KOPT-K1 (cell line): ENCODE data around the gene ITGAE.

Experiments used
- H3K27ac ChIP-seq: fragments of 200-600 bp; sonication (generic); 2 replicates; pipeline ENCODE4 v1.5.1; 2016; ENCODE audit warnings: antibody characterized with exemption, mild to moderate bottlenecking, low read depth, low read length; ENCODE audit not compliant: poor library complexity, severe bottlenecking
- H3K36me3 ChIP-seq: fragments of 200-600 bp; sonication (generic); 2 replicates; pipeline ENCODE4 v1.5.1; 2017; ENCODE audit warnings: antibody characterized with exemption, mild to moderate bottlenecking, low read length, moderate library complexity; ENCODE audit not compliant: insufficient read depth
- H3K9me3 ChIP-seq: fragments of 200-600 bp; sonication (generic); 2 replicates; pipeline ENCODE4 v1.5.1; 2017; ENCODE audit warnings: antibody characterized with exemption, low read length, mild to moderate bottlenecking; ENCODE audit not compliant: insufficient read depth, poor library complexity, severe bottlenecking

ITGAE gene

DNA sequence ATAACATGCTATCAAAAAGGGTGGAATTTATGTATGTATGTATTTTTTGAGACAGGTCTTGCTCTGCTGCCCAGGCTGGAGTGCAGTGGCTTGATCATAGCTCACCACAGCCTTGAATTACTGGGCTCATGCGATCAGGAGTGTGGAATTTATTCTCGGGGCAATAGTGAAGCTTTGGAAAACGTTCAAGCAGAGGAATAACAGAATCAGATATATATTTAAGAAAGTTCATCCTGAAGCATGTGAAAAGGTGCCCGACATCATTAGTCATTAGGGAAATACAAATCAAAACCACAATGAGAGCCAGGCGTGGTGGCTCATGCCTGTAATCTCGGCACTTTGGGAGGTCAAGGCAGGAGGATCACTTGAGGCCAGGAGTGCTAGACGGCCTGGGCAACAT lies 7.7 kb upstream of the ITGAE start:
- no peak overlapping the region for H3K27ac ChIP-seq
- peaks cover 88% of the 10 kb centered on the region for H3K36me3 ChIP-seq
- no peaks in the 10 kb centered on the region for H3K9me3 ChIP-seq

DNA sequence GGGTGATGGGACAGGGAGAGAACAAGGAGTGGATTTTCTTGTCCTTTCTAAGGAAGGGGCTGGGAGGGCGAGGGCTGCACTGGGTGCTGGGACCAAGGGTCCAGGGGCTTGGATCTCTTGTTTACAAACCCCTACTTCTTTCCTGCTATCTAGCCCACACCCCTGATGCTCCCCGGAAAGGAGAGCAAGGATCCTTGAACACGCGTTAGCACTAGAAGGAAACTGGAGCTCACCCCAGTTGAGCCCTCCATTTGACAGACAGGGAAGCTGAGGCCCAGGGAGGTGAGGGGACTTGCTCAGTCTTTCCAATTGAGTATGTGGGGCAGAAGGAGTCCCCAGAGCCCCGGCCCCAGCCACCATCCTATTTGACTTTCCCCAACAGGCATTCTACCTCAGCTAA lies 4.6 kb upstream of the ITGAE start:
- H3K27ac ChIP-seq = peak overlapping the region; percentile 21
- H3K36me3 ChIP-seq = peaks cover 72% of the 10 kb centered on the region
- H3K9me3 ChIP-seq = no peaks in the 10 kb centered on the region

DNA sequence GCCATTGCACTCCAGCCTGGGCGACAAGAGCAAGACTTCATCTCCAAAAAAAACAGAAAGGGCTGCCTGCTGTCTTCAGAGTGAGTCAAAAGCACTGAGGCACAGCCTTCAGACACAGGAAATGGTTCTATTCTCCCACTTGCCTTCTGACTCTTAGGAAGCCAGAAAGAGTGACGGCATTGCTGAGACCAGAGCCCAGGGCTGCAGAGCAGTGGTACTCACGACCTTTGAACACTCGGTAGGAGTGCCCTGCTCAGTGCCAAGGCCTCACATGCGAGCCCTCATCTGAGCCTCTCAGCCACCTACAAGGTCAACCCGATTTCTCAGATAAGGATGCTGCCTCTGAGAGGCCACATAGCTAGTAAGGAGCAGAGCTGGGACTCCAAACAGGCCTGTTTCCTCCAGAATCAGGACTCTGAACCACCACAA lies 3.5 kb upstream of the ITGAE start:
- no peaks in the 10 kb centered on the region for H3K9me3 ChIP-seq
- peak overlapping the region; percentile 62 for H3K27ac ChIP-seq
- peaks cover 61% of the 10 kb centered on the region for H3K36me3 ChIP-seq

DNA sequence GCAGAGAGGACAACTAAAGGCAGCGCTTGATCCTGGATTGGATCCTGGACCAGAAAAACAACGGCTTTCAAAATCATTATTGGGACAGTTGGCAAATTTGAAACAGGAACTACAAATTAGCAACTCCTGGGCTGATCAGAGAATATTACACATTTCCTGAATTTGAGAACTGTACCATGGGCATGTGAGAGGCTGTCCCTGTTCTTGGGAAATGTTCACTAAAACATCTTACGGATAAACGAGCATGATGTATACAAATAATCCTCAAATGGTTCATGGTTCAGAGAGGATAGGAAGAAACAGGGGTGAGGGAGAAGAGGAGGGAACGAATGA lies 2.3 kb upstream of the ITGAE start:
- peaks cover 49% of the 10 kb centered on the region for H3K36me3 ChIP-seq
- H3K9me3 ChIP-seq = no peaks in the 10 kb centered on the region
- peak overlapping the region; percentile 27 for H3K27ac ChIP-seq

DNA sequence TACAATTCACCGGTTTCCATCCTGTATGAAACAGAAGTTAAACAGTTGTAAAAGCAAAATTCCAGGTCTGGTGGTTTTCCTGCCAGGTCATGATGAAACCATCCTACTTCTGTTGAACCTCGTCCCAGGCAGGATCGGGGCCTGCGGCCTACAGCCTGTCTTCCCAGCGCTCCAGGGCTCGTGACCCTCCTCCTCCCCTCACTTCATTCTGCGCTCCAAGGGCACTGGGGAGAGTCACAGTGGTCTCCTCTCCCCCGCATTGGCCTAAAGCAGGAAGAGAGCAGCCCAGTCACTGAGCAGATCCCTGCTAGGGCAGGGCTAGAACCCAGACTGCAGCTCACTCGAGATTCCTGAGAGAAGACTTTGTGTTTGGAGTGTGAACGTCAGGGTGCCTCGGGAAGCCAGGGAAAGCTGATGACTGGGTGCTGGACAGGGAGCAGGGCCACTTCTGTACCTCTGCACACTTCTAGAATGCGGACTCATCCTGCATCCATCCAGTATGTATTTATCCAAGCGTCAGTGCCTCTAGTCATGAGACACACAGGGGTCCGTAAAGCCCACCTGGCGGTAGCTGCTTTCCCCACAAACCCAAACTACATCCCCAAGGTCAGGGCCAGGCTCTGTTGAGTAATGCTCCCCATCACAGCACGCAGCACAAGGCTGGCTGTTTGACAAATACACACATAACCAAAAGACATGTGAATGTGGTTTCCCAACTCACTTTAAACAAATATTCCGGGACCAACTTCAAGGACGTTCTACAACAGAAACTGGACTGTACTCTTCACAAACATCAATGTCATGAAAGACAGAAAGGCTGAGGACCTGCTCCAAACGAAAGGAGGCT lies 1.7 kb upstream of the ITGAE start:
- Histone ChIP-seq H3K27ac (peak overlapping the region; percentile 27), H3K9me3 (no peaks in the 10 kb centered on the region), H3K36me3 (peaks cover 43% of the 10 kb centered on the region)

DNA sequence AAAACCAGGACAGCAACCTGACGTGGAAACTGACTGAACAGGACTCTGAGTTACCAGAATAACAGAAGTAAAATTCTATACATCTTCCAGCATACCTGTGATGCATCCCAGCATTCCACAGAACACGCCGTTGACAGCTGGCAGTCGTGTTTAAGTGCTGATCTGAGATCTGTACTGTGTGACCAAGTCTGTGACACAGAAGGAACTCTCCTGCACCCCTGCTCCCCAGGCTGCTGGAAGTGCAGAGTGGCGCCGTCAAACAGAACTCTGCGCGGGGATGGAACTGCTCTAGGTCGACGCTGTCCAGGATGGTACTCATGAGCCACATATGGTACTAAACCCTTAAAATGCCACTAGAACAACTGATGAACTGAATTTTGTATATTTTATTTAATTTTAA lies 804 bp upstream of the ITGAE start:
- H3K9me3 ChIP-seq = no peaks in the 10 kb centered on the region
- H3K27ac ChIP-seq = peak overlapping the region; percentile 86
- peaks cover 34% of the 10 kb centered on the region for H3K36me3 ChIP-seq

DNA sequence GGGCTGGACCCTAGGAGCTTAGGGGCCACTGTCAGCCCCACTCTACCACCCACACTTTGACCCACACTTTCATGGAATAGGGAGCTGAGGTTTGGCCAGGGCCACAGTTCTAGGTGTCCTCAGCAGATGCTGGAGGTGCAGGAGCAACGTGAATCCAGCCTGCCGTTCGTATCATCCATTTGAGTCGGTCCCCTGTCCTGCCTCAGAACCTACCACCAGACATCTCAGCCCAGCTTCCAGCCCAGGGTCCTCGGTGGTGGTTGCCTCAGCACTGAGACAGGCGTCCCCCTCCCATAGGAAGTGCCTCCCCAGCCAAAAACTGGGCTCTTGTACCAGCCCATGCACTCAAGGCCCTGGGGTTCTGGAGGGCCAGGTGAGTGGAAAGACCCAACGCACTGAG lies 359 bp upstream of the ITGAE start:
- H3K36me3 ChIP-seq = peaks cover 29% of the 10 kb centered on the region
- H3K9me3 ChIP-seq = no peaks in the 10 kb centered on the region
- H3K27ac ChIP-seq = peak overlapping the region; percentile 86

DNA sequence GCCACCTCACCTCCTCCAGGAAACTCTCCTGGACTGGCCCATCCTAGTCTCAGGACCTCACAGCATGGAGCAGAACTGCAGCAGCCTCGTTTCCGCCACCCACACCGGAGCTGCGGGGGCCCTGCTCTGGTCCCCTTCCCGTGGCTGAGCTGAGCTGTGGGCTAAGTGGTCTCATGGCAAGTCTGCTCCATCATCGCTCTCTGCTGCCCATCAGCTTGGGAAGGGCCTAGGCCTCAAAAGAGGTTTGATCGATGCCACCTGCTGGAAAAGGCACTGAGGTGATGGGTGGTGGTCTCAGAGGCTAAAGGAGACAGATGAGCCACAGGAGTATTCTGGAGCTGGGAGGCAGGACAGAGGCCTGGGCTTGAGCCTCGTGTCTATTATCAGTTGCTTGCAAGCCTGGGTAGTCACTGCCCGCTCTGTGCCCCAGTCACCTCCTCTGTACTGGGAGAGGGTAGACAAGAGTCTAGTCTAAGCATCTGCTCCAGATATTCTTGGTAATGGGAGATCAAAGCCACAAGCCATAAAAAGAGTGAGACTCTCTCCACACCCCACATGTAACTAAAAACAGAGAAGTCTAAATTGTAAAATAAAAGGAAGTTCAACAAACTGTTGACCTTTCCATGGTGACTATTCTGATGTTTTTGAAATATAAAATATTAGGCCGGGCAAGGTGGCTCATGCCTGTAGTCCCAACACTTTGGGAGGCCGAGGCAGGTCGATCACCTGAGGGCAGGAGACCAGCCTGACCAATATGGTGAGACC lies 1.6 kb downstream of the ITGAE start:
- H3K36me3 ChIP-seq = peaks cover 15% of the 10 kb centered on the region
- no peaks in the 10 kb centered on the region for H3K9me3 ChIP-seq
- peak overlapping the region; percentile 86 for H3K27ac ChIP-seq

DNA sequence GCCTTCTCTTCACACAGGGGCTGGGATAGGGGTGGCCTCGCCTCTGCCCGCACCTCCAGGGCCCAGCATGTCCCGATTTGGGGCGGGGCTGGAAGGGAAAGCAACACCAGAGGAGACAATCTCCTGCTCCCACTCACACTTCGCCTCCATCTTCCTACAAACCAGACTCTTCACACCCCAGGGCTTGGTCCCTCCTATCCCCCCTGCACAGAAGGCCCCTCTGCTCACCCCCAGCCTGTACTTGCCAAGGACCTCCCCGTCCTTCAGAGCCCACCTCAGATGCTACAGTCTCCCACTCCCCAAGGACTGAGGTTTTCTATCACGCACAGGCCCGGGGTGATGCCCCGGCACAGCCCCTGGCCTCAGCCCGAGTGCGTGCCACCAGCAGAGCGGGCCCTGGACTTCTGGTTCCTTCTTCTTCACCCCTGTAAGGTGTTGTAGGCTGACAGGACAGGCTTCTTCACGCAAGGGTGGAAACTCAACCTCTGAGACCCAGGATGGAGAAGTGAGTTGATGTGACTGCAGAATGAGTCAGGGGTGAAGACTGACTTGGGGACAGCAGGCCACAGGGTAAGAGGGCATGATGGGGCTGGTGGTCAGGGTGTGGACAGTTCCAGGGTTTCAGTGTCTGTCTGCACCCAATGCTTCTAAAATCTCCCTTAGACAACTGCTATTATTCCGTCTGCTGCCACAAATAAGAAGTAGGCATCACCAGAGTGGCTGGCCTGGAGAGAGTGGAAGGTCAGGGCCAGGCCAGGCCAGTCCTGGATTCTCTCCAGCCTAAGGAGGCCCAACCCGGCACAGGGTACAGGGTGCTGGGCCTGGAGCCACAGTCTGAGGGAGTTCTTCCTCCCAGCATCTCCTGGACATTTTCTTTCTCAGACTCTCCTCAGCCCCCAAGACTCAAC lies 2.5 kb downstream of the ITGAE start:
- Histone ChIP-seq H3K36me3 (peaks cover 15% of the 10 kb centered on the region), H3K9me3 (no peaks in the 10 kb centered on the region), H3K27ac (peak overlapping the region; percentile 86)

DNA sequence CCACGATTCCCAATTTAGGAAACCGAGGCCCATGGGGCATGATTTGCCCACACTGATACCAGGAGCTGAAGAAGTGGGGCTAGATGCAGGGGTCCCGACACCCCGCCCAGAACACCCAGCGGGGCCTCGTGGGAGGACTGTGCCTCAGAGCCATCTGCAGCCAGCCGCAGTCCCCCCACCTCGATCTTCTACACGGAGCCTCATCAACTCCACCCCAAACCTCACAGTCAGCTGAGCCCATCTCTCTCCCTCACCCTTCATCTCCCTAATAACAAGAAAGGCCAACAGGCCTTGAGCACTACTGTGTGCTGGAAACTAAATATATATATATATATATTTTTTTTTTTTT lies 4.2 kb downstream of the ITGAE start:
- peak overlapping the region; percentile 91 for H3K27ac ChIP-seq
- peaks cover 4% of the 10 kb centered on the region; the same call in 1 of the 2 replicates for H3K36me3 ChIP-seq
- H3K9me3 ChIP-seq = no peaks in the 10 kb centered on the region

DNA sequence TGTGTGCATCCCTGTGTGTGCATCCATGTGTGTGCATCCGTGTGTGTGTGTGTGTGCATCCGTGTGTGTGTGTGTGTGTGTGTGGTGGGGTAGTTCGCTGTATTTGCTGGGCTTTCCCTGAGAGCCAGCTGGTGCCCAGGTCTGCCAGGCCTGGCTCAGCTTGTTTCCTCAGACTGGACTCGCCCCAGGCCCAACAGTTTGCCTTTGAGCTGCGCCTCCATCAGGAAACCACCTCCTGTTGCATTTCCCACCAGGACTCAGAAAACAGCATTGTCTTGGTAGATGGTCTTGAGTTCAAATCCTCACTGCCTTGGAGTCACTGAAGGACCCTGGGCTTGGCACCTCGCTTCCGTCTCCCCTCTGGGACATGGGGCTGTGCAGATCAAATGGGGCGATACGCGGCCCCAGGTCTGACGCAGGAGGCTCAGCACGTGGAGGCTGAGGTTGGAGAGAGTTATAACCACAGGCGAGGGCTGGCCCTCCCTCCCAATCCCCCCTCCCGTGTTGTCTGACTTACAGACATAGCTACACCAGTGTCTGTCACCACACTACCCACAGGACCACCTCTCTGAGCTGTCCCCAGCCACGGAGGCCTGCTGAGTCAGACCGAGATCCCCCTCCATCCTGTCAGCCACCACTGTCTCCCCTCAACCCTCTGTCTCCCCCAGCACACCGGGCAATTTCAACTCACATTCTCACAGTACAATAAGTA lies 4.7 kb downstream of the ITGAE start:
- peak overlapping the region; percentile 91 for H3K27ac ChIP-seq
- no peaks in the 10 kb centered on the region for H3K36me3 ChIP-seq
- H3K9me3 ChIP-seq = no peaks in the 10 kb centered on the region

DNA sequence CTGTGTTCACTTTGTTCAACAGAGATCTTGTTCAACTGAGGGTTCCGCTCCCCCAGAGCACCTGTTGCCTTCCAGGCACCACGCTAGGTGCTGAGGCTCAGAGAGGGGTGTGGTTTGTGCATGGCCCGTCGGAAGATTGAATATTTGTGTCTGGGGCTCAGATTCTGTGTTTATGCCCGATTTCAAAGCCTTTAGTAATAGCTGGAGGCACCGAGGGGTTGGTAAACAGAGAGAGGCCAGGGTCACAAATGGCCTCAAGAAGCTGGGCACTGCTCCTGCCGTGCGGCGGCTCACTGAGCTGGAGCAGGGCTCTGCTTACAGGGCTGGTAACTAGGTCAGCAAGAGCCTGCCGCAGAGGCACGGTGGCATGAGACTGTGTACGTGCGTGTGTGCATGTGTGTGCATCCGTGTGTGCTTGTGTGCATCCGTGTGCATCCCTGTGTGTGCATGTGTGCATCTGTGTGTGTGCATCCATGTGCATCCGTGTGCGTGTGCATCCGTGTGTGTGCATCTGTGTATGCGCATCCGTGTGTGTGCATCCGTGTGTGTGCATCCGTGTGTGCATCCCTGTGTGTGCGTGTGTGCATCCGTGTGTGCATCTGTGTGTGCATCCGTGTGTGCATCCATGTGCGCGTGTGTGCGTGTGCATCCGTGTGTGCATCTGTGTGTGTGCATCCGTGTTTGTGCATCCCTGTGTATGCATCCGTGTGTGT lies 5.4 kb downstream of the ITGAE start:
- Histone ChIP-seq H3K9me3 (no peaks in the 10 kb centered on the region), H3K27ac (peak overlapping the region; percentile 91), H3K36me3 (no peaks in the 10 kb centered on the region)

DNA sequence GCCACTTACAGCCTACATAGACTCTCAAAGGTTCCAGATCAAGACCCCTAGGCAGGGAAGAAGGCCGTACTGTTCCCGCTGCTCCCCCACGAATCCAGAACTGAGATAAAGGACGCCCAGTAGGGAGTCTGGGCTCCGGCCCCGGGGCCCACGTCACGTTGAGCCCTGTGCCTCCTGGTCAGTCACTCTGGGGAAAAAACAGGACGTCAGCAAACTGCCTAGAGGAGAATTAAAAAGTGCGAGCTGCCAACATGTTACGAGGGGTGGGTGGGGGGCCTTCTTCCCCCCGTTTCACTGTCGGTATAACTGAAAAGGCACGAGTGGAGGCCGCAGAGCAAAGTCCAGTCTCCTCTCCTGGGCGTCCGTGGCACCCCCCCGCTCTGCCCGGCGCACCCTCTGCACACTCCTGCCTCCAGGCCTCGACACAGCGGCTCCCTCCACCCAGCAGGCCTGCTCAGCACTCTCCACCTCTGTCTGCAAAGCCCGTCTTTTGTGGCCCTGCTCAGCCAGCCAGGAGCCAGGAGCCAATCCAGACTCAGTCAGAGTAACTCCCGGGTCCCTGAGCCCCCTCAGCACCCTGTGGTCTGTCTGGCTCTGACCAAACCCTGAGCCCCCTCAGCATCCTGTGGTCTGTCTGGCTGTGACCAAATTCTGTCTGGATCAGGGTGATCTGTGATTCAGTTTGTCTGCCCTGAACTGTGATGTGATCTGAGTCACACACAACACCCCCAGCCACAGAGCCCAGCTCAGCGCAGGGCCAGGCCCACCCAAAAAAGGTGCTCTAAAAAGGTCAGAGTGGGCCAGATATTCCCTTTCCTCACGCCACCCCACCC lies 6.2 kb downstream of the ITGAE start:
- peak overlapping the region; percentile 91 for H3K27ac ChIP-seq
- H3K9me3 ChIP-seq = no peaks in the 10 kb centered on the region
- no peaks in the 10 kb centered on the region for H3K36me3 ChIP-seq
